HCT116 (cell line): ENCODE results near the gene GRIA4. TPM values are rescaled to one million over a fixed set of nuclear protein-coding genes. Genes with fewer than 3 reads are reported as not detected.

Source experiments
- ATAC-seq: fragments of 200-7000 bp; cut with Tn5 transposase; 2 replicates; pipeline ENCODE4 v1.9.1; 2020; ENCODE audit warnings: mild to moderate bottlenecking, moderate library complexity
- BruUV-seq: library from RNA; stranded (reverse); fragments of 400-500 nt; replicated peaks from 2 replicates; lab custom pipeline; 2021; lab: Mats Ljungman, UMichigan
- CTCF ChIA-PET: fragments of 300-600 bp; sonication (Branson Sonifier 250); formaldehyde crosslinking; loops from one replicate; lab custom pipeline; 2021; ENCODE audit warnings: antibody characterized with exemption; lab: Charles Lee
- POLR2A ChIA-PET: fragments of 300-600, 350-600 bp; sonication (Branson Sonifier 250); formaldehyde crosslinking; loops from one replicate; lab custom pipeline; 2021; ENCODE audit warnings: antibody characterized with exemption; lab: Charles Lee
- RAD21 ChIA-PET, 2 experiments: fragments of 300-600 bp; sonication (Branson Sonifier 250); formaldehyde crosslinking; loops; one replicate each; lab custom pipeline; 2023; ENCODE audit warnings: low total read pairs in 2 of 2; ENCODE audit not compliant: uncharacterized antibody in 2 of 2, unreplicated experiment in 2 of 2, low non-redundant PET in 1 of 2; lab: Charles Lee
- DNase-seq: peaks from one replicate; pipeline ENCODE4 v3.0.0-alpha.2; 2010; ENCODE audit warnings: low read depth, low spot score
- H2AFZ ChIP-seq: fragments of 200-600 bp; shearing (Covaris generic), sonication (generic); 2 replicates; pipeline ENCODE4 v1.6.1; 2017; ENCODE audit warnings: low read depth, mixed run types, mixed read lengths, antibody characterized with exemption, low read length; ENCODE audit not compliant: poor library complexity, severe bottlenecking
- H3K27ac ChIP-seq: 2 replicates; pipeline ENCODE4 v1.5.1; 2012; ENCODE audit warnings: low read depth, low read length
- H3K27me3 ChIP-seq: fragments of 200-600 bp; sonication (generic); 2 replicates; pipeline ENCODE4 v1.6.1; 2016; ENCODE audit warnings: mixed run types, low read length, mixed read lengths; ENCODE audit not compliant: insufficient read depth
- H3K36me3 ChIP-seq, 2 experiments: fragments of 200-500 bp in 1 of 2; fragments of 200-600 bp in 1 of 2; sonication (Bioruptor generic) in 1 of 2; sonication (generic) in 1 of 2; 2 replicates each; pipeline versions ENCODE4 v1.5.1 to v1.6.1; 2014 to 2016; ENCODE audit warnings: low read length in 2 of 2, inconsistent platforms in 1 of 2, mixed read lengths in 1 of 2, mixed run types in 1 of 2; ENCODE audit not compliant: insufficient read depth in 2 of 2, control insufficient read depth in 1 of 2
- H3K4me1 ChIP-seq, 2 experiments: fragments of 200-600 bp in 1 of 2; sonication (generic) in 1 of 2; 2 replicates each; pipeline versions ENCODE4 v1.5.1 to v1.6.1; 2012 to 2017; ENCODE audit warnings: low read length in 2 of 2, inconsistent platforms in 1 of 2, mild to moderate bottlenecking in 1 of 2, mixed read lengths in 1 of 2, mixed run types in 1 of 2, moderate library complexity in 1 of 2; ENCODE audit not compliant: insufficient read depth in 2 of 2, control insufficient read depth in 1 of 2
- H3K4me2 ChIP-seq: fragments of 200-600 bp; sonication (generic); 2 replicates; pipeline ENCODE4 v1.6.1; 2017; ENCODE audit warnings: mixed run types, low read length, mixed read lengths
- H3K4me3 ChIP-seq, 2 experiments: fragments of 200-600 bp in 1 of 2; sonication (generic) in 1 of 2; replicated peaks in 1 of 2; 2 replicates each; pipeline ENCODE4 v1.5.1; 2011 to 2016; ENCODE audit warnings: low read length in 2 of 2, control low read depth in 1 of 2, low read depth in 1 of 2, mild to moderate bottlenecking in 1 of 2, mixed read lengths in 1 of 2, mixed run types in 1 of 2
- H3K79me2 ChIP-seq: fragments of 200-600 bp; sonication (generic); 2 replicates; pipeline ENCODE4 v1.6.1; 2017; ENCODE audit warnings: mild to moderate bottlenecking, mixed run types, low read length, moderate library complexity, mixed read lengths; ENCODE audit not compliant: insufficient read depth
- H3K9ac ChIP-seq: fragments of 200-600 bp; sonication (generic); 2 replicates; pipeline ENCODE4 v1.6.1; 2016; ENCODE audit warnings: low read length, mixed read lengths
- H3K9me2 ChIP-seq: fragments of 200-600 bp; sonication (generic), shearing (Covaris generic); 2 replicates; pipeline ENCODE4 v1.6.1; 2017; ENCODE audit warnings: mixed run types, mild to moderate bottlenecking, moderate library complexity; ENCODE audit not compliant: insufficient read depth
- H3K9me3 ChIP-seq, 2 experiments: fragments of 200-500 bp in 1 of 2; fragments of 200-600 bp in 1 of 2; sonication (Bioruptor generic) in 1 of 2; sonication (generic) in 1 of 2; 2 replicates each; pipeline ENCODE4 v1.6.1; 2014 to 2017; ENCODE audit warnings: low read length in 2 of 2, mixed read lengths in 2 of 2, inconsistent platforms in 1 of 2, low read depth in 1 of 2, mild to moderate bottlenecking in 1 of 2, mixed run types in 1 of 2, moderate library complexity in 1 of 2; ENCODE audit not compliant: control insufficient read depth in 1 of 2, insufficient read depth in 1 of 2
- H4K20me1 ChIP-seq: fragments of 200-600 bp; sonication (generic), shearing (Covaris generic); 2 replicates; pipeline ENCODE4 v1.6.1; 2017; ENCODE audit warnings: mixed run types, mild to moderate bottlenecking, moderate library complexity; ENCODE audit not compliant: insufficient read depth
- CBX3 ChIP-seq: IDR thresholded peaks from 2 replicates; pipeline ENCODE4 v1.6.1; 2012; ENCODE audit warnings: low read depth
- CTCF ChIP-seq, 3 experiments: fragments of 200-600 bp in 1 of 3; sonication (generic) in 1 of 3; IDR thresholded peaks in 2 of 3; conservative IDR thresholded peaks in 1 of 3; 2 replicates each; pipeline ENCODE4 v1.5.1; 2012 to 2017; ENCODE audit warnings: low read depth in 2 of 3, low read length in 2 of 3, antibody characterized with exemption in 1 of 3, borderline replicate concordance in 1 of 3, control low read depth in 1 of 3, mild to moderate bottlenecking in 1 of 3, mixed read lengths in 1 of 3, mixed run types in 1 of 3, moderate library complexity in 1 of 3; ENCODE audit not compliant: insufficient read depth in 1 of 3
- EZH2phosphoT487 ChIP-seq: fragments of 200-600 bp; IDR thresholded peaks from 2 replicates; pipeline ENCODE4 v1.6.1; 2018; ENCODE audit warnings: antibody characterized with exemption, borderline replicate concordance
- JUND ChIP-seq: IDR thresholded peaks from 2 replicates; pipeline ENCODE4 v1.6.1; 2012
- POLR2A ChIP-seq: IDR thresholded peaks from 2 replicates; pipeline ENCODE4 v1.7.0; 2011; ENCODE audit warnings: borderline replicate concordance; ENCODE audit not compliant: insufficient read depth, insufficient read length; ENCODE audit errors: extremely low read depth
- POLR2AphosphoS5 ChIP-seq: IDR thresholded peaks from 2 replicates; pipeline ENCODE4 v1.6.1; 2011; ENCODE audit warnings: mild to moderate bottlenecking, low read depth, low read length, moderate library complexity
- RAD21 ChIP-seq: IDR thresholded peaks from 2 replicates; pipeline ENCODE4 v1.6.1; 2012; ENCODE audit warnings: low read depth, mild to moderate bottlenecking
- REST ChIP-seq: IDR thresholded peaks from 2 replicates; pipeline ENCODE4 v1.6.1; 2012; ENCODE audit warnings: low read depth
- SP1 ChIP-seq: IDR thresholded peaks from 2 replicates; pipeline ENCODE4 v1.6.1; 2012; ENCODE audit warnings: low read depth
- SRF ChIP-seq: IDR thresholded peaks from 2 replicates; pipeline ENCODE4 v1.6.1; 2012; ENCODE audit warnings: low read depth
- YY1 ChIP-seq: IDR thresholded peaks from 2 replicates; pipeline ENCODE4 v1.6.1; 2011; ENCODE audit warnings: low read length, low read depth, moderate library complexity, mild to moderate bottlenecking; ENCODE audit not compliant: insufficient replicate concordance; ENCODE audit errors: extremely low read depth
- intact Hi-C: fragments of 100-400 bp; cut with micrococcal nuclease; formaldehyde crosslinking; loops from 2 replicates; pipeline ENCODE4 v1.10.0; 2022
- total RNA-seq: library from RNA; stranded (reverse); gene quantifications from one replicate; pipeline ENCODE4 v1.2.1, GENCODE V29; 2021; ENCODE audit not compliant: unreplicated experiment

Gene GRIA4
- total RNA-seq, 1 experiment from 2014 or later, result not detected

GRCh38 chr11:106015066-106015465 lies 405.2 kb downstream of the GRIA4 start:
- Histone ChIP-seq H3K4me3 (no peak overlapping the region), H2AFZ (no peak overlapping the region), H3K9me2 (no peaks in the 10 kb centered on the region), H3K36me3 (peaks cover 0 to 4% of the 10 kb centered on the region in 2 experiments; a peak in 1 of 4 replicates), H4K20me1 (no peaks in the 10 kb centered on the region; the same call in 1 of the 2 replicates), H3K4me1 (no peaks in the 10 kb centered on the region), H3K9me3 (no peaks in the 10 kb centered on the region), H3K27ac (no peak overlapping the region), H3K4me2 (no peak overlapping the region), H3K27me3 (no peaks in the 10 kb centered on the region), H3K9ac (no peak overlapping the region), H3K79me2 (peaks cover 67% of the 10 kb centered on the region)
- ATAC-seq, result no peak
- TF ChIP-seq CBX3 (no peak), EZH2phosphoT487 (no peak), POLR2AphosphoS5 (no peak), REST (no peak), SRF (no peak), CTCF (IDR thresholded peaks at IDR 0.05 in 2 of 3, conservative IDR thresholded peaks at IDR 0.05 in 1 of 3; ENCODE audit: borderline replicate concordance in 1 of 3, insufficient read depth in 1 of 3, low read depth in 2 of 3, low read length in 2 of 3) (no peak), POLR2A (no peak), YY1 (no peak), JUND (no peak), SP1 (no peak), RAD21 (no peak)
- POLR2A ChIA-PET, result no interaction called here
- CTCF ChIA-PET, result interaction anchor here (0.5 kb wide), 1 partner anchor 1006 kb away, joined by 4 read pairs; no protein-coding TSS in a partner anchor
- DNase-seq, result no peak
- RAD21 ChIA-PET, result no interaction called here
- intact Hi-C loops, result no loop called here
- no TSS peak for BruUV-seq
